Measurements from ENCODE around the gene SHLD3.

Gene SHLD3

GRCh38 chr5:65640240-65640639 lies 15.4 kb downstream of the SHLD3 start:
- Mint-ChIP-seq H3K4me1 (no peaks in the 10 kb centered on the region), H3K4me3 (no peak overlapping the region), H3K9me3 (no peaks in the 10 kb centered on the region), H3K27me3 (ENCODE audit: low read depth) (no peaks in the 10 kb centered on the region), H3K36me3 (ENCODE audit: low read depth) (peaks cover 31% of the 10 kb centered on the region), H3K27ac (no peak overlapping the region)
- no peak for TF ChIP-seq CTCF (IDR thresholded peaks at IDR 0.05; ENCODE audit: unreplicated experiment in 3 of 3)

GRCh38 chr5:65646938-65647337 lies 22.1 kb downstream of the SHLD3 start:
- H3K36me3 Mint-ChIP-seq (ENCODE audit: low read depth), result peaks cover 27% of the 10 kb centered on the region
- H3K27ac Mint-ChIP-seq, result no peak overlapping the region
- H3K27me3 Mint-ChIP-seq (ENCODE audit: low read depth), result no peaks in the 10 kb centered on the region
- H3K9me3 Mint-ChIP-seq, result no peaks in the 10 kb centered on the region
- no peaks in the 10 kb centered on the region for H3K4me1 Mint-ChIP-seq
- no peak for TF ChIP-seq CTCF (IDR thresholded peaks at IDR 0.05; ENCODE audit: unreplicated experiment in 3 of 3)
- no peak overlapping the region for H3K4me3 Mint-ChIP-seq

- Mint-ChIP-seq H3K27me3 (ENCODE audit: low read depth) (no peaks in the 10 kb centered on the region), H3K9me3 (no peaks in the 10 kb centered on the region), H3K4me1 (no peaks in the 10 kb centered on the region), H3K36me3 (ENCODE audit: low read depth) (peaks cover 27% of the 10 kb centered on the region), H3K27ac (no peak overlapping the region), H3K4me3 (no peak overlapping the region)
- no peak for TF ChIP-seq CTCF (IDR thresholded peaks at IDR 0.05; ENCODE audit: unreplicated experiment in 3 of 3)
Measured at GRCh38 chr5:65647941-65648340, 23.1 kb downstream of the SHLD3 start.

GRCh38 chr5:65651144-65651543 lies 26.3 kb downstream of the SHLD3 start:
- TF ChIP-seq CTCF (IDR thresholded peaks at IDR 0.05; ENCODE audit: unreplicated experiment in 3 of 3), result no peak
- Mint-ChIP-seq H3K4me3 (no peak overlapping the region), H3K4me1 (no peaks in the 10 kb centered on the region), H3K27me3 (ENCODE audit: low read depth) (no peaks in the 10 kb centered on the region), H3K27ac (no peak overlapping the region), H3K36me3 (ENCODE audit: low read depth) (peaks cover 27% of the 10 kb centered on the region), H3K9me3 (no peaks in the 10 kb centered on the region)

GRCh38 chr5:65654713-65655112 lies 29.9 kb downstream of the SHLD3 start:
- Mint-ChIP-seq H3K27ac (no peak overlapping the region), H3K4me1 (no peaks in the 10 kb centered on the region), H3K36me3 (ENCODE audit: low read depth) (peaks cover 23% of the 10 kb centered on the region), H3K9me3 (no peaks in the 10 kb centered on the region), H3K4me3 (no peak overlapping the region), H3K27me3 (ENCODE audit: low read depth) (no peaks in the 10 kb centered on the region)
- no peak for TF ChIP-seq CTCF (IDR thresholded peaks at IDR 0.05; ENCODE audit: unreplicated experiment in 3 of 3)

- peak overlapping the region in 1 of 3 experiments; percentile 0 for H3K27ac Mint-ChIP-seq
- H3K9me3 Mint-ChIP-seq, result no peaks in the 10 kb centered on the region
- TF ChIP-seq CTCF (IDR thresholded peaks at IDR 0.05; ENCODE audit: unreplicated experiment in 3 of 3), result peak; percentile 37 to 49 (median 38)
- peaks cover 20% of the 10 kb centered on the region for H3K36me3 Mint-ChIP-seq (ENCODE audit: low read depth)
- H3K4me3 Mint-ChIP-seq, result no peak overlapping the region
- no peaks in the 10 kb centered on the region for H3K27me3 Mint-ChIP-seq (ENCODE audit: low read depth)
- H3K4me1 Mint-ChIP-seq, result peaks cover 10% of the 10 kb centered on the region
Measured at GRCh38 chr5:65663804-65664521, 39.1 kb downstream of the SHLD3 start.
